SU-DHL-6 (cell line): ENCODE measurements around the gene IGFBPL1.
A peak's percentile ranks its signal among the peaks of the same experiment; 100 is the strongest.

Experiments
- H2AFZ ChIP-seq: fragments of 200-600 bp; sonication (generic); 2 replicates; pipeline ENCODE4 v1.6.1; 2014; ENCODE audit warnings: low read depth, mild to moderate bottlenecking, moderate library complexity, mixed read lengths, antibody characterized with exemption, low read length; ENCODE audit not compliant: severe bottlenecking
- H3F3A ChIP-seq: fragments of 200-600 bp; shearing (Covaris generic); 2 replicates; pipeline ENCODE4 v1.6.0; 2016; ENCODE audit warnings: antibody characterized with exemption, mild to moderate bottlenecking; ENCODE audit not compliant: insufficient read depth
- H3K27ac ChIP-seq: fragments of 200-600 bp; sonication (generic); 2 replicates; pipeline ENCODE4 v1.5.1; 2016; ENCODE audit warnings: low read depth, mild to moderate bottlenecking, low read length, moderate library complexity, mixed read lengths
- H3K27me3 ChIP-seq: fragments of 200-600 bp; sonication (generic), shearing (Covaris generic); 2 replicates; pipeline ENCODE4 v1.6.0; 2014; ENCODE audit warnings: mild to moderate bottlenecking, low read length
- H3K36me3 ChIP-seq: fragments of 200-600 bp; sonication (generic); 2 replicates; pipeline ENCODE4 v1.6.1; 2014; ENCODE audit warnings: mild to moderate bottlenecking, low read length, mixed read lengths
- H3K4me2 ChIP-seq: fragments of 300-600, 200-600 bp; shearing (Covaris generic), sonication (generic); 2 replicates; pipeline ENCODE4 v1.6.0; 2014; ENCODE audit warnings: low read length, low read depth, mild to moderate bottlenecking; ENCODE audit not compliant: poor library complexity, severe bottlenecking
- H3K4me3 ChIP-seq: fragments of 200-600 bp; sonication (generic); 2 replicates; pipeline ENCODE4 v1.5.1; 2014; ENCODE audit warnings: antibody characterized with exemption, low read length, mild to moderate bottlenecking, mixed read lengths; ENCODE audit not compliant: insufficient read depth, poor library complexity, severe bottlenecking
- H3K79me2 ChIP-seq: fragments of 200-600 bp; sonication (generic); 2 replicates; pipeline ENCODE4 v1.6.1; 2014; ENCODE audit warnings: mild to moderate bottlenecking, low read length, moderate library complexity; ENCODE audit not compliant: insufficient read depth
- H3K9ac ChIP-seq: fragments of 200-600 bp; sonication (generic); 2 replicates; pipeline ENCODE4 v1.7.0; 2014; ENCODE audit warnings: mild to moderate bottlenecking, low read length
- H3K9me2 ChIP-seq: fragments of 200-600 bp; sonication (generic); replicated peaks from 2 replicates; pipeline ENCODE4 v1.6.1; 2014; ENCODE audit warnings: low read length; ENCODE audit not compliant: insufficient read depth
- H3K9me3 ChIP-seq: fragments of 200-600 bp; sonication (generic); 2 replicates; pipeline ENCODE4 v1.6.1; 2014; ENCODE audit warnings: low read length, mixed read lengths; ENCODE audit not compliant: insufficient read depth
- H4K20me1 ChIP-seq: fragments of 200-600 bp; sonication (generic); 2 replicates; pipeline ENCODE4 v1.6.1; 2014; ENCODE audit warnings: low read depth, mild to moderate bottlenecking, antibody characterized with exemption, low read length, moderate library complexity, mixed read lengths
- EZH2phosphoT487 ChIP-seq: fragments of 200-600 bp; sonication (generic), shearing (Covaris generic); conservative IDR thresholded peaks from 2 replicates; pipeline ENCODE4 v1.6.1; 2018; ENCODE audit warnings: mild to moderate bottlenecking, antibody characterized with exemption, low read length, moderate library complexity, mixed read lengths
- TF ChIP-seq, protein P1 (sequence below): fragments of 200-600 bp; sonication (generic); IDR thresholded peaks from one replicate; pipeline ENCODE4 v1.5.1; 2017; ENCODE audit warnings: antibody characterized with exemption, mild to moderate bottlenecking, low read length, moderate library complexity; ENCODE audit not compliant: insufficient read depth, poor library complexity, severe bottlenecking

The IGFBPL1 gene

DNA sequence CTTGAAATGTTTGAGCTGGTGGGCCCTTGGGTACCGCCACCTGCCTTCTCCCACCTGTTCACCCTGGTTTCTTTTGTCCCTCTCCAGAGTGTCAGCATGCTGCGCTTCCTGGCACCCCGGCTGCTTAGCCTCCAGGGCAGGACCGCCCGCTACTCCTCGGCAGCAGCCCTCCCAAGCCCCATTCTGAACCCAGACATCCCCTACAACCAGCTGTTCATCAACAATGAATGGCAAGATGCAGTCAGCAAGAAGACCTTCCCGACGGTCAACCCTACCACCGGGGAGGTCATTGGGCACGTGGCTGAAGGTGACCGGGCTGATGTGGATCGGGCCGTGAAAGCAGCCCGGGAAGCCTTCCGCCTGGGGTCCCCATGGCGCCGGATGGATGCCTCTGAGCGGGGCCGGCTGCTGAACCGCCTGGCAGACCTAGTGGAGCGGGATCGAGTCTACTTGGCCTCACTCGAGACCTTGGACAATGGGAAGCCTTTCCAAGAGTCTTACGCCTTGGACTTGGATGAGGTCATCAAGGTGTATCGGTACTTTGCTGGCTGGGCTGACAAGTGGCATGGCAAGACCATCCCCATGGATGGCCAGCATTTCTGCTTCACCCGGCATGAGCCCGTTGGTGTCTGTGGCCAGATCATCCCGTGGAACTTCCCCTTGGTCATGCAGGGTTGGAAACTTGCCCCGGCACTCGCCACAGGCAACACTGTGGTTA lies 28.4 kb downstream of the IGFBPL1 start:
- Histone ChIP-seq H4K20me1 (no peaks in the 10 kb centered on the region), H3K27ac (no peak overlapping the region), H3K36me3 (no peaks in the 10 kb centered on the region), H3K79me2 (no peaks in the 10 kb centered on the region; the same call in 1 of the 2 replicates), H3K4me2 (no peak overlapping the region), H3K4me3 (no peak overlapping the region), H3K27me3 (no peaks in the 10 kb centered on the region), H3K9me2 (no peaks in the 10 kb centered on the region), H2AFZ (no peak overlapping the region), H3K9me3 (no peaks in the 10 kb centered on the region), H3F3A (no peaks in the 10 kb centered on the region), H3K9ac (no peak overlapping the region)
- no peak for TF ChIP-seq EZH2phosphoT487
- TF ChIP-seq, protein P1, sequence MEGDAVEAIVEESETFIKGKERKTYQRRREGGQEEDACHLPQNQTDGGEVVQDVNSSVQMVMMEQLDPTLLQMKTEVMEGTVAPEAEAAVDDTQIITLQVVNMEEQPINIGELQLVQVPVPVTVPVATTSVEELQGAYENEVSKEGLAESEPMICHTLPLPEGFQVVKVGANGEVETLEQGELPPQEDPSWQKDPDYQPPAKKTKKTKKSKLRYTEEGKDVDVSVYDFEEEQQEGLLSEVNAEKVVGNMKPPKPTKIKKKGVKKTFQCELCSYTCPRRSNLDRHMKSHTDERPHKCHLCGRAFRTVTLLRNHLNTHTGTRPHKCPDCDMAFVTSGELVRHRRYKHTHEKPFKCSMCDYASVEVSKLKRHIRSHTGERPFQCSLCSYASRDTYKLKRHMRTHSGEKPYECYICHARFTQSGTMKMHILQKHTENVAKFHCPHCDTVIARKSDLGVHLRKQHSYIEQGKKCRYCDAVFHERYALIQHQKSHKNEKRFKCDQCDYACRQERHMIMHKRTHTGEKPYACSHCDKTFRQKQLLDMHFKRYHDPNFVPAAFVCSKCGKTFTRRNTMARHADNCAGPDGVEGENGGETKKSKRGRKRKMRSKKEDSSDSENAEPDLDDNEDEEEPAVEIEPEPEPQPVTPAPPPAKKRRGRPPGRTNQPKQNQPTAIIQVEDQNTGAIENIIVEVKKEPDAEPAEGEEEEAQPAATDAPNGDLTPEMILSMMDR, result no peak

DNA sequence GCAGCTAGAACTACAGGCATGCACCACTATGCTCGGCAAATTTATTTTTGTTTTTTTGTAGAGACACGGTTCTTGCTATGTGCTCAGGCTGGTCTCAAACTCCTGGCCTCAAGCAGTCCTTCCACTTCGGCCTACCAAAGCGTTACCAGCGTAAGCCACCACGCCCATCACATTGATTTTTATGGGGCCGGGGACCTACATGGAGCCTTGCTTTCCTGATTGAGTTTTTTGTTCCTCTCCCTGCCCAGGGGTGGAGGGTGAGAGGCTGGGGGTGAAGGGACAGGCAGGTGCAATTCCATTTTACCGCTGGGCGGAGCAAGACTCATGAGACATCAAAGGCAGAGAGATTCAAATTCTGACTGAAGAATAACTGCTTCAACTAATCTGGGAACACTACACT lies 29.8 kb downstream of the IGFBPL1 start:
- H3K4me3 ChIP-seq, result no peak overlapping the region
- no peak overlapping the region for H3K4me2 ChIP-seq
- H3K27me3 ChIP-seq, result no peaks in the 10 kb centered on the region

DNA sequence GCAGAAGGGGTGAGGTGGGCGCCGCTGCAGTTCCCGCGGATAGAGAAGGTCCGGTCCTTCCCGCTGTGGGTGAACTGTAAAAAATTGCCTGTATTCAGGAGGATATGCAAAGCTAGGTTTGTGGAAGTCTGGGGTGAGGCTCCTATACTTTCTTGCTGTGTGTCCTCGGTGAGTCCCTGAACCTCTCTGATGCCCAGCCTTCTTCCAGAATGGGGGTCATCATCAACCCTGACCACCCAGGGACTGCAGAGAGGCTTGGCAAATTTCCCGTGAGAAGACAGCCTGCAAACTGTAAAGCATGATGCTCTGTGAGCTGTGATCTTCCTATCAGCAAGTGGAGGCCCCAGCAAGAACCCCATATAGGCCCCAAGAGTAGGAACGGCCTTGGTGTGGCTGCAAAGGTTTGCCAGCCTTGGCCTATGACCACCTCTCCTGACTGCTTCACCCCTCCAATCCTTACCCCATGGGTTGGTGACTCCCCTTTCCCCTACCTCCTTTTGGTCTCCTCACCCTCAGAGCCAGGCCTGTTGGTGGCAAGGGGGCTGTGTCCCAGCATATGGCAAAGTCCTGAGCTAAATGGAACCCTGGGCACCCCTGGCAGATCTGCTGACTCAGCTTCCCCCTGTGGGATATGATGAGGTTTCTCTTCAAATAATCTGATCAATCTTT lies 31.0 kb downstream of the IGFBPL1 start:
- Histone ChIP-seq H3K4me3 (peak overlapping the region; percentile 81), H3K27me3 (no peaks in the 10 kb centered on the region), H3K9me3 (no peaks in the 10 kb centered on the region), H3K4me2 (peak overlapping the region; percentile 70), H3K27ac (no peak overlapping the region), H3K36me3 (no peaks in the 10 kb centered on the region), H3K79me2 (no peaks in the 10 kb centered on the region; the same call in 1 of the 2 replicates), H3K9me2 (no peaks in the 10 kb centered on the region), H4K20me1 (no peaks in the 10 kb centered on the region), H3K9ac (peak overlapping the region; percentile 75), H3F3A (no peaks in the 10 kb centered on the region), H2AFZ (peak overlapping the region; percentile 85)
- no peak for TF ChIP-seq EZH2phosphoT487
- TF ChIP-seq, protein P1, result no peak

More for the DNA sequence above, 29.8 kb downstream of the IGFBPL1 start:
- no peaks in the 10 kb centered on the region for H3K9me3 ChIP-seq
- no peak overlapping the region for H3K27ac ChIP-seq
- no peaks in the 10 kb centered on the region for H3K36me3 ChIP-seq
- no peak overlapping the region for H3K9ac ChIP-seq
- H2AFZ ChIP-seq, result no peak overlapping the region
- no peaks in the 10 kb centered on the region; the same call in 1 of the 2 replicates for H3K79me2 ChIP-seq
- no peaks in the 10 kb centered on the region for H3K9me2 ChIP-seq
- no peak for TF ChIP-seq EZH2phosphoT487
- TF ChIP-seq, protein P1, result no peak
- H3F3A ChIP-seq, result no peaks in the 10 kb centered on the region
- H4K20me1 ChIP-seq, result no peaks in the 10 kb centered on the region
